Neural cell (in vitro differentiated cells): ENCODE results near the gene DNAH5. TPM values are rescaled to one million over a fixed set of nuclear protein-coding genes. Genes with fewer than 3 reads are reported as not detected.

Experiments
- H2AFZ ChIP-seq: fragments of 200-600, 300-800 bp; sonication (generic), shearing (Covaris generic); 2 replicates; pipeline ENCODE4 v1.6.0; 2014; ENCODE audit warnings: low read depth, mild to moderate bottlenecking, antibody characterized with exemption, low read length, moderate library complexity
- H3F3A ChIP-seq: fragments of 200-600 bp; shearing (Covaris generic); 2 replicates; pipeline ENCODE4 v1.6.1; 2016; ENCODE audit warnings: mild to moderate bottlenecking, moderate library complexity, mixed read lengths, antibody characterized with exemption, low read length; ENCODE audit not compliant: insufficient read depth, poor library complexity, severe bottlenecking
- H3K27ac ChIP-seq: fragments of 200-600, 300-800 bp; sonication (generic), shearing (Covaris generic); 2 replicates; pipeline ENCODE4 v1.5.1; 2014; ENCODE audit warnings: mild to moderate bottlenecking, low read length, moderate library complexity
- H3K27me3 ChIP-seq: fragments of 300-800, 200-600 bp; sonication (generic), shearing (Covaris generic); 2 replicates; pipeline ENCODE4 v1.6.0; 2014; ENCODE audit warnings: mild to moderate bottlenecking, low read depth, low read length, moderate library complexity; ENCODE audit not compliant: insufficient read depth
- H3K36me3 ChIP-seq: fragments of 300-800, 200-600 bp; sonication (generic), shearing (Covaris generic); 2 replicates; pipeline ENCODE4 v1.5.1; 2014; ENCODE audit warnings: mild to moderate bottlenecking, antibody characterized with exemption, low read length, moderate library complexity; ENCODE audit not compliant: insufficient read depth
- H3K4me2 ChIP-seq: fragments of 300-800, 200-600 bp; sonication (generic), shearing (Covaris generic); 2 replicates; pipeline ENCODE4 v1.6.0; 2014; ENCODE audit warnings: mild to moderate bottlenecking, low read length
- H3K4me3 ChIP-seq: fragments of 300-800, 200-600 bp; sonication (generic), shearing (Covaris generic); 2 replicates; pipeline ENCODE4 v1.5.1; 2014; ENCODE audit warnings: mild to moderate bottlenecking, low read length, moderate library complexity
- H3K79me2 ChIP-seq: fragments of 200-600 bp; shearing (Covaris generic); replicated peaks from 2 replicates; pipeline ENCODE4 v1.6.0; 2014; ENCODE audit warnings: mild to moderate bottlenecking, low read length, moderate library complexity; ENCODE audit not compliant: insufficient read depth
- H3K9ac ChIP-seq: fragments of 300-800, 200-600 bp; sonication (generic), shearing (Covaris generic); 2 replicates; pipeline ENCODE4 v1.6.1; 2016; ENCODE audit warnings: mild to moderate bottlenecking, low read length, mixed read lengths
- H3K9me2 ChIP-seq: fragments of 200-600 bp; shearing (Covaris generic); 2 replicates; pipeline ENCODE4 v1.6.1; 2016; ENCODE audit warnings: mild to moderate bottlenecking, low read length, mixed read lengths; ENCODE audit not compliant: insufficient read depth
- H3K9me3 ChIP-seq: fragments of 200-600, 300-800 bp; sonication (generic), shearing (Covaris generic); 2 replicates; pipeline ENCODE4 v1.6.1; 2016; ENCODE audit warnings: mild to moderate bottlenecking, mixed run types, low read length, moderate library complexity, mixed read lengths
- H4K20me1 ChIP-seq: fragments of 200-600 bp; shearing (Covaris generic); 2 replicates; pipeline ENCODE4 v1.6.1; 2016; ENCODE audit warnings: mild to moderate bottlenecking, mixed run types; ENCODE audit not compliant: insufficient read depth
- CTCF ChIP-seq: fragments of 450-650 bp; IDR thresholded peaks from 2 replicates; pipeline ENCODE4 v1.5.1; 2014; ENCODE audit warnings: antibody characterized with exemption, mild to moderate bottlenecking, moderate library complexity; ENCODE audit not compliant: poor library complexity, severe bottlenecking
- EP300 ChIP-seq: fragments of 450-650 bp; conservative IDR thresholded peaks from 2 replicates; pipeline ENCODE4 v1.6.1; 2014; ENCODE audit warnings: antibody characterized with exemption, mild to moderate bottlenecking, moderate library complexity; ENCODE audit not compliant: poor library complexity, severe bottlenecking
- EZH2 ChIP-seq: fragments of 200-600, 300-800 bp; shearing (Covaris generic), sonication (generic); IDR thresholded peaks from 2 replicates; pipeline ENCODE4 v1.6.1; 2014; ENCODE audit warnings: antibody characterized with exemption, low read length, borderline replicate concordance, mild to moderate bottlenecking; ENCODE audit not compliant: insufficient read depth, poor library complexity, severe bottlenecking
- MXI1 ChIP-seq: fragments of 450-650 bp; conservative IDR thresholded peaks from 2 replicates; pipeline ENCODE4 v1.6.1; 2014; ENCODE audit warnings: antibody characterized with exemption, mild to moderate bottlenecking; ENCODE audit not compliant: poor library complexity, severe bottlenecking
- POLR2AphosphoS5 ChIP-seq: IDR thresholded peaks from 2 replicates; pipeline ENCODE4 v1.6.1; 2012
- RAD21 ChIP-seq: fragments of 450-650 bp; conservative IDR thresholded peaks from 2 replicates; pipeline ENCODE4 v1.6.1; 2014; ENCODE audit warnings: antibody characterized with exemption, mild to moderate bottlenecking, moderate library complexity
- REST ChIP-seq: IDR thresholded peaks from 2 replicates; pipeline ENCODE4 v1.6.1; 2012; ENCODE audit warnings: borderline replicate concordance
- SMC3 ChIP-seq: fragments of 450-650 bp; conservative IDR thresholded peaks from 2 replicates; pipeline ENCODE4 v1.6.1; 2014; ENCODE audit warnings: antibody characterized with exemption, mild to moderate bottlenecking, moderate library complexity; ENCODE audit not compliant: poor library complexity
- TAF1 ChIP-seq: IDR thresholded peaks from 2 replicates; pipeline ENCODE4 v1.6.1; 2012; ENCODE audit warnings: low read depth
- polyA plus RNA-seq: library from polyadenylated mRNA; depleted of rRNA; stranded (reverse); fragments of >200 nt; gene quantifications from 2 replicates; pipeline ENCODE4 v1.2.3, GENCODE V29; 2014

Gene DNAH5
- polyA plus RNA-seq, 1 donor from 2014 or later, result 12.8 TPM

- H3K27me3 ChIP-seq, result no peaks in the 10 kb centered on the region
- no peaks in the 10 kb centered on the region for H3K36me3 ChIP-seq
- H3K4me3 ChIP-seq, result no peak overlapping the region
- H3K79me2 ChIP-seq, result no peaks in the 10 kb centered on the region
- H4K20me1 ChIP-seq, result no peaks in the 10 kb centered on the region
- no peaks in the 10 kb centered on the region for H3K9me2 ChIP-seq
- H3K9me3 ChIP-seq, result no peaks in the 10 kb centered on the region
- no peak for TF ChIP-seq SMC3
- no peak for TF ChIP-seq RAD21
- peak; percentile 75 for TF ChIP-seq REST
- no peaks in the 10 kb centered on the region for H3F3A ChIP-seq
- no peak overlapping the region for H3K4me2 ChIP-seq
- no peak overlapping the region for H3K27ac ChIP-seq
- H3K9ac ChIP-seq, result no peak overlapping the region
- H2AFZ ChIP-seq, result no peak overlapping the region
These were observed 77.7 kb downstream of the DNAH5 start for GRCh38 chr5:13866792-13867191.

GRCh38 chr5:13865312-13865711, 79.2 kb downstream of the DNAH5 start:
- Histone ChIP-seq H3K27ac (no peak overlapping the region), H3F3A (no peaks in the 10 kb centered on the region), H2AFZ (no peak overlapping the region), H3K4me3 (no peak overlapping the region), H3K36me3 (no peaks in the 10 kb centered on the region), H3K27me3 (no peaks in the 10 kb centered on the region), H3K9me3 (no peaks in the 10 kb centered on the region), H3K79me2 (no peaks in the 10 kb centered on the region), H3K9me2 (no peaks in the 10 kb centered on the region), H4K20me1 (no peaks in the 10 kb centered on the region), H3K9ac (no peak overlapping the region), H3K4me2 (no peak overlapping the region)
- TF ChIP-seq RAD21 (no peak), EZH2 (no peak), POLR2AphosphoS5 (no peak), CTCF (no peak), SMC3 (no peak), MXI1 (no peak), TAF1 (no peak), REST (no peak), EP300 (no peak)
